A549 (cell line): ENCODE results near the gene HEG1.

Experiments
- CTCF ChIP-seq: fragments of >200 bp; sonication (Bioruptor Twin); formaldehyde crosslinking; IDR thresholded peaks from 3 replicates; pipeline ENCODE4 v1.5.1; 2016
- ELK1 ChIP-seq: fragments of 150-350 bp; IDR thresholded peaks from 2 replicates; pipeline ENCODE4 v1.6.1; 2014; ENCODE audit warnings: low read depth, mild to moderate bottlenecking, low read length
- EP300 ChIP-seq, 2 experiments: fragments of >200 bp; sonication (Bioruptor Twin); formaldehyde crosslinking; IDR thresholded peaks; 2 replicates in 1 of 2; 3 replicates in 1 of 2; pipeline ENCODE4 v1.6.1; 2016 to 2017
- ESRRA ChIP-seq: fragments of 150-350 bp; IDR thresholded peaks from 2 replicates; pipeline ENCODE4 v1.6.1; 2014; ENCODE audit warnings: mild to moderate bottlenecking, low read length, borderline replicate concordance
- FOSL2 ChIP-seq, 2 experiments: fragments of 450-650 bp in 1 of 2; fragments of >200 bp in 1 of 2; sonication (Bioruptor Twin) in 1 of 2; formaldehyde crosslinking; IDR thresholded peaks; 2 replicates each; pipeline versions ENCODE4 v1.5.0 to v1.6.1; 2016 to 2020; ENCODE audit warnings: mild to moderate bottlenecking in 1 of 2, moderate library complexity in 1 of 2
- JUN ChIP-seq, 2 experiments: fragments of >200 bp; sonication (Bioruptor Twin); formaldehyde crosslinking; IDR thresholded peaks; 2 replicates in 1 of 2; 3 replicates in 1 of 2; pipeline ENCODE4 v1.6.1; 2016 to 2017
- KDM5A ChIP-seq: fragments of 200-600 bp; sonication (generic); IDR thresholded peaks from 2 replicates; pipeline ENCODE4 v1.6.1; 2016; ENCODE audit warnings: antibody characterized with exemption, mild to moderate bottlenecking
- MYC ChIP-seq: IDR thresholded peaks from 2 replicates; pipeline ENCODE4 v1.6.1; 2012; ENCODE audit warnings: mild to moderate bottlenecking, inconsistent platforms, low read length, improper control_type of control experiment, borderline replicate concordance
- POLR2A ChIP-seq: IDR thresholded peaks from 2 replicates; pipeline ENCODE4 v1.6.1; 2012; ENCODE audit warnings: mild to moderate bottlenecking, low read length
- POLR2AphosphoS2 ChIP-seq: conservative IDR thresholded peaks from 2 replicates; pipeline ENCODE4 v1.6.1; 2012; ENCODE audit warnings: low read length, improper control_type of control experiment, inconsistent platforms
- REST ChIP-seq: fragments of 200-600 bp; sonication (generic); IDR thresholded peaks from 2 replicates; pipeline ENCODE4 v1.6.1; 2016; ENCODE audit warnings: antibody characterized with exemption, mild to moderate bottlenecking, moderate library complexity
- RNF2 ChIP-seq: fragments of 200-600 bp; sonication (generic); IDR thresholded peaks from 2 replicates; pipeline ENCODE4 v1.6.1; 2016; ENCODE audit warnings: low read depth, mild to moderate bottlenecking, antibody characterized with exemption, moderate library complexity, borderline replicate concordance
- ZFP36 ChIP-seq: fragments of 450-650 bp; IDR thresholded peaks from 2 replicates; pipeline ENCODE4 v1.6.1; 2014; ENCODE audit warnings: borderline replicate concordance; ENCODE audit not compliant: partially characterized antibody

- TF ChIP-seq REST (no peak), EP300 (IDR thresholded peaks at IDR 0.05) (no peak), CTCF (no peak), ELK1 (no peak), MYC (no peak), POLR2AphosphoS2 (no peak), FOSL2 (IDR thresholded peaks at IDR 0.05) (no peak), FOSL2 (CRISPR knock-in tag; IDR thresholded peaks at IDR 0.05) (no peak), POLR2A (no peak), ESRRA (no peak), RNF2 (no peak), ZFP36 (no peak), KDM5A (no peak), JUN (IDR thresholded peaks at IDR 0.05) (no peak)
These were observed 57.6 kb downstream of the HEG1 start for GRCh38 chr3:124998247-124998630.
